Measurements from ENCODE around the gene OR51M1. TPM values are rescaled to one million over a fixed set of nuclear protein-coding genes. Genes with fewer than 3 reads are reported as not detected.

Gene OR51M1
- total RNA-seq, 1 donor from 2014 or later, result not detected

GRCh38 chr11:5423131-5423530 lies 39.5 kb downstream of the OR51M1 start:
- H3K27ac Mint-ChIP-seq (ENCODE audit: unreplicated experiment), result no peak overlapping the region
- DNase-seq (ENCODE audit: low read depth, low spot score), result no peak
- H3K4me1 Mint-ChIP-seq, result no peaks in the 10 kb centered on the region
- peaks cover 22% of the 10 kb centered on the region for H3K27me3 Mint-ChIP-seq (ENCODE audit: low read depth)
- H3K4me3 Mint-ChIP-seq, result no peak overlapping the region
- peaks cover 3% of the 10 kb centered on the region for H3K9me3 Mint-ChIP-seq
- H3K36me3 Mint-ChIP-seq (ENCODE audit: low read depth), result no peaks in the 10 kb centered on the region
- TF ChIP-seq, protein P1, sequence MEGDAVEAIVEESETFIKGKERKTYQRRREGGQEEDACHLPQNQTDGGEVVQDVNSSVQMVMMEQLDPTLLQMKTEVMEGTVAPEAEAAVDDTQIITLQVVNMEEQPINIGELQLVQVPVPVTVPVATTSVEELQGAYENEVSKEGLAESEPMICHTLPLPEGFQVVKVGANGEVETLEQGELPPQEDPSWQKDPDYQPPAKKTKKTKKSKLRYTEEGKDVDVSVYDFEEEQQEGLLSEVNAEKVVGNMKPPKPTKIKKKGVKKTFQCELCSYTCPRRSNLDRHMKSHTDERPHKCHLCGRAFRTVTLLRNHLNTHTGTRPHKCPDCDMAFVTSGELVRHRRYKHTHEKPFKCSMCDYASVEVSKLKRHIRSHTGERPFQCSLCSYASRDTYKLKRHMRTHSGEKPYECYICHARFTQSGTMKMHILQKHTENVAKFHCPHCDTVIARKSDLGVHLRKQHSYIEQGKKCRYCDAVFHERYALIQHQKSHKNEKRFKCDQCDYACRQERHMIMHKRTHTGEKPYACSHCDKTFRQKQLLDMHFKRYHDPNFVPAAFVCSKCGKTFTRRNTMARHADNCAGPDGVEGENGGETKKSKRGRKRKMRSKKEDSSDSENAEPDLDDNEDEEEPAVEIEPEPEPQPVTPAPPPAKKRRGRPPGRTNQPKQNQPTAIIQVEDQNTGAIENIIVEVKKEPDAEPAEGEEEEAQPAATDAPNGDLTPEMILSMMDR (conservative IDR thresholded peaks at IDR 0.05), result no peak

DNA sequence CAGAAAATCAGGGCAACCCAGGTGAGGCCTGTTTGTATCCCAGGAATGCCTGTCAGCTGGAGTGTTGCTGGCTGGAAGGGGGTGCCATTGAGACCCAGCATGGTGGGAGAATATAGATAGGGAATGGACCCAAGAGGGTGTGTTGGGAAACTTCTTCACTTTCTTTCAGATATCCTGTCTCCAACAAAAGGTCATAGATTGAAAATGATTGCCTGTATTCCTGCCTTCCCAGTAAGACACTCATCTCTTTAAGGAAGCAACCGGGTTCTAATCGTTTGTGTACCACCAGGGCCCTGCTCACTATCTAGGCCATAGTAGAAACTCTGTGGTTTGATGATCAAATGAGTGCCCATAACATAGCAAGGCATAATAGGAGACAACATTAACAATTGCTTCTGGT lies 57.8 kb downstream of the OR51M1 start, which contains the start of gene OR51I1:
OR51I1 (minus strand) TSS at position 101 of the 400 bp plus-strand sequence; CDS start at position 101, 0 bp downstream.
- no peak within 1 kb of the TSS for H3K27ac Mint-ChIP-seq (ENCODE audit: unreplicated experiment)
- H3K4me1 Mint-ChIP-seq, result no peaks in the 10 kb centered on the region
- TF ChIP-seq, protein P1 (conservative IDR thresholded peaks at IDR 0.05), result no peak
- H3K27me3 Mint-ChIP-seq (ENCODE audit: low read depth), result peaks cover 25% of the 10 kb centered on the region
- no peak for DNase-seq (ENCODE audit: low read depth, low spot score)
- no peaks in the 10 kb centered on the region for H3K36me3 Mint-ChIP-seq (ENCODE audit: low read depth)
- H3K4me3 Mint-ChIP-seq, result no peak within 1 kb of the TSS
- H3K9me3 Mint-ChIP-seq, result peaks cover 2% of the 10 kb centered on the region

Other genes starting within 250 kb of the OR51M1 start
- gene OR52A5, start 245.5 kb upstream of the OR51M1 start, total RNA-seq, result not detected in 2 replicates
- gene OR52A1, start 229.1 kb upstream of the OR51M1 start, total RNA-seq, result not detected in 2 replicates
- not detected in 2 replicates for gene OR51V1, start 183.1 kb upstream of the OR51M1 start, total RNA-seq
- not detected in 2 replicates for gene HBB, start 156.7 kb upstream of the OR51M1 start, total RNA-seq
- gene HBD, start 149.3 kb upstream of the OR51M1 start, total RNA-seq, result not detected in 2 replicates
- gene HBG1, start 134.0 kb upstream of the OR51M1 start, total RNA-seq, result not detected in 2 replicates
- gene HBG2, start 129.0 kb upstream of the OR51M1 start, total RNA-seq, result not detected in 2 replicates
- 0.45 and 0.56 TPM in 2 replicates for gene HBE1, start 113.9 kb upstream of the OR51M1 start, total RNA-seq
- gene OR51B4, start 81.9 kb upstream of the OR51M1 start, total RNA-seq, result not detected in 2 replicates
- gene OR51B2, start 59.5 kb upstream of the OR51M1 start, total RNA-seq, result not detected in 2 replicates
- gene OR51B5, start 40.3 kb upstream of the OR51M1 start, total RNA-seq, result 0.21 TPM in 1 of 2 replicates, not detected in the other
- not detected in 2 replicates for gene OR51B6, start 32.3 kb upstream of the OR51M1 start, total RNA-seq
- not detected in 2 replicates for gene OR51Q1, start 38.3 kb downstream of the OR51M1 start, total RNA-seq
- not detected in 2 replicates for gene OR51I1, start 57.7 kb downstream of the OR51M1 start, total RNA-seq
- not detected in 2 replicates for gene OR51I2, start 65.5 kb downstream of the OR51M1 start, total RNA-seq
- not detected in 2 replicates for gene OR52D1, start 104.9 kb downstream of the OR51M1 start, total RNA-seq
- gene UBQLN3, start 126.1 kb downstream of the OR51M1 start, total RNA-seq, result not detected in 2 replicates
- gene UBQLNL, start 132.9 kb downstream of the OR51M1 start, total RNA-seq, result 0.09 and 0.20 TPM in 2 replicates
- gene OR52H1, start 164.7 kb downstream of the OR51M1 start, total RNA-seq, result not detected in 2 replicates
- not detected in 2 replicates for gene OR52B6, start 197.1 kb downstream of the OR51M1 start, total RNA-seq
- 11.8 and 13.7 TPM in 2 replicates for gene TRIM6, start 212.8 kb downstream of the OR51M1 start, total RNA-seq
- gene TRIM34, start 241.2 kb downstream of the OR51M1 start, total RNA-seq, result 1.1 TPM in 1 of 2 replicates, not detected in the other

All from neural crest cell (in vitro differentiated cells).